CD4-positive, alpha-beta T cell treated with Interleukin-6 for 4 hours (primary cell): ENCODE results near the gene LRRC4.

Experiments
- DNase-seq: peaks from one replicate; pipeline ENCODE4 v3.0.0-alpha.2; 2020; ENCODE audit warnings: mixed read lengths

Gene LRRC4

GRCh38 chr7:128029405-128029995, 1.7 kb downstream of the LRRC4 start:
- DNase-seq: no peak

- DNase-seq: no peak
Measured at GRCh38 chr7:128027485-128027980, 3.7 kb downstream of the LRRC4 start.

DNA sequence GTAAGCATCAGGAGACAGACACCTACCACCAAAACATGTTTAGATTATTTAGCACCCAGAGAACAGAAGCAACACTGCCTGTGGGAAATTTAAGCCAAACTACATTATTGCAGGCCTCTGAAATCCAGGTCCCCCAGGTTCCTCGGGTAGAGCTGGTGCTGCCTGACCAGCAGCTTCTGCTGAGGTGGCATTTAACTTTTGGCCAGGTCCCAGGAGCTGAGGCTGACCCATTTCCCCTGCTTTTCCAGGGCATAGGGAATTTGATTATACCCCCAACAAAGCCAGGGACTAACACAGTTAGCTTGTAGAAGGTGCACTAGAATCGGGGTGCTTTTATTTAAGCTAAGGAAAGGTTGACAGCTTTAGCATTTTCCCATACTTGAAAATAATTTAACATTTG, 4.7 kb downstream of the LRRC4 start:
- no peak for DNase-seq

DNA sequence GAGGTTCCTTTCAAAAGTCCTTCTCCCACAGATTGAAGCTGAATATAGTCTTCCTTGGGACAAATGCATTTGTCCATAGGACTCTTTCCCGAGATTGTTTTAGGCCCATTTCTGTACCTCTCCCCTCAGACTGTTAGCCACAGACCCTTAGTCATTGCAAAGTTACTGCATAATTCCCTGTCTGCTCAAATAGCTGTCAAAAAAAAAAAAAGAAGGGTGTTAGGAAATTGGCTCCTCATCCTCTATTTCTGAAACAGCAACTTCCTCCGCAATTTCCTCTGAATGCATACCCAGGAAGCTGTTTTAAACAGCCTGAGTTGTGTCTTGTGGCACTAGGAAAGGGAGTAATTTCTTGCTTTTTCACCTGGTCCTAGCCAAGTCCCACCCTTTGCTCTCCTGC, 5.4 kb downstream of the LRRC4 start:
- no peak for DNase-seq

DNA sequence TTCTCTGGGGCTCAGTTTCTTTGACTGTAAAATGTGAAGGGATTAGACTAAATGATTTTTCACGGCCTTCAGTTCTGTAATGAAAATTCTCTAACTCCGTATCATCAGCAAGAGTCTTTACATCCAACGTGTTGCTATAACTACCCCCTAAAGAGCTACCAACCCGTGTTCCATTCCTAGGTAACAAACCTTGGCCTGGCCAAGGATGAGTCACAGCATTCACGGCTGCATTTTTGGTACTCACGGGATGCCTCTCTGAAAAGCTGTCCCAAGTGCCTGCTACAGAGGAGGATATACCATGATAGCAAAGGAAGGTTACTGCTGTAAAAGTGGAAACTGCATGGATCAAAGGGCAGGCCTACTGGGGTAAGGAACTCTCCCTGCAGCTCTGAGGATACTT, 5.9 kb downstream of the LRRC4 start:
- no peak for DNase-seq

- no peak for DNase-seq
Measured at GRCh38 chr7:128024151-128024550, 7.1 kb downstream of the LRRC4 start.

GRCh38 chr7:128022631-128023532, 8.4 kb downstream of the LRRC4 start:
- DNase-seq: no peak

- no peak for DNase-seq
Measured at GRCh38 chr7:128021366-128021765, 9.9 kb downstream of the LRRC4 start.

DNA sequence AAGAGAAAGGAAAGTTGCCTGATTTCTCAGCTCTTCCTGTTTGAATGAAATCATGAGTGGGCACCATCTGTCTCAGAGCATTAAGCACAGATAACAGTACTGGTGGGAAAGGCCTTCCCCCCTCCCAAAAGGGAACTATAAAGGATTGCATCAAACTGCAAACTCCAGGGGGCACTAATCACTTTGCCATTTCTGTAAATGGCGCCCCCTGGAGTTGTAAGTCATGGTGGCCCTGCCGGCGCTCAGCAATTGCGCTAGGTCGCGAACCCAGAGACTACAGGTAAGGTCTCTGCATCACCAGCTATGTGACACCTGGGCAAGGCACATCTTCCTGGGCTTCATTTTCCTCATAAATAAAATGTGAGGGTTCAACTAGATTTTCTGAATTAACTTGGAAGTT, 11.1 kb downstream of the LRRC4 start:
- no peak for DNase-seq

GRCh38 chr7:128019288-128019687, 11.9 kb downstream of the LRRC4 start:
- no peak for DNase-seq

- no peak for DNase-seq
Measured at GRCh38 chr7:128017862-128018845, 13.1 kb downstream of the LRRC4 start.

DNA sequence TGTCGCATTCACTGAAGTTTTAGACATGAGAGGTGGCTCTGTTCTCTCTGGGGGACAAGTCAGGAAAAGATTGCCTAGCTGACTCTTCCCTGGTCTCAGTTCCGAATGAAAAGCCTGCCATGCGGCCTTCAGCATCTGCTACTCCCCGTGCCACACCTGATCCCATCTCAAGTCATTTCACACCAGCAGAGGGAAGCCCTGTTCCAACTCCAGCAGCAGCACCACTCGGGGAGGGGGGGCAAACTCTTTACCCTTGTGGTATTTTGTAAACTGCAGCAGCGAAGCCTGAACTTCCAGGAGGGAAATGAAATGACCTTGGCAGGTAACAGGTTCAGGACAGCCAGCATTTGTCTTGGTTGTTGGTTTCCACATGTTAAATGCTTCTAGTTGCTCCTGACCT, 13.8 kb downstream of the LRRC4 start:
- no peak for DNase-seq

- DNase-seq: no peak
Measured at GRCh38 chr7:128014811-128015210, 16.4 kb downstream of the LRRC4 start.

- no peak for DNase-seq
Measured at GRCh38 chr7:128011131-128011661, 20.0 kb downstream of the LRRC4 start.

- DNase-seq: no peak
Measured at GRCh38 chr7:128010391-128011127, 20.7 kb downstream of the LRRC4 start.

DNA sequence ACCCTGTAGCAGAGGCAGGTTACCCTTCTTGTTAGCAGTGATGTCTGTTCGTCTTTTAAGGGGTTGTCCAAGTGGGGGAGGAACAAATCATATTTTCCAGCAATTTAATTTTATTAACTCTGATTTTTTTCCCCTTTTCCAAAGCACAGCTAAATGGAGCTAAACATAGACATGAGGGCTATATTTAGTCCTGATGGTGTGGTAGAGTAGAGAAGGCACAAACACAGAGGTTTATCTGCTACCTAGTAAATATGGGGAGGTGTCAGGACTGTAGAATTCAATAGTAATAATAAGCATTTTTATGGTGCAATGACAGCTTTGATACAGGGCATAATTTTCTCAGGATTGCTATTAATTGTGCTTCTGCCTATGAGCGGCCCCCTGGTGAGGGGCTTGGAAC, 22.5 kb downstream of the LRRC4 start:
- DNase-seq: no peak

DNA sequence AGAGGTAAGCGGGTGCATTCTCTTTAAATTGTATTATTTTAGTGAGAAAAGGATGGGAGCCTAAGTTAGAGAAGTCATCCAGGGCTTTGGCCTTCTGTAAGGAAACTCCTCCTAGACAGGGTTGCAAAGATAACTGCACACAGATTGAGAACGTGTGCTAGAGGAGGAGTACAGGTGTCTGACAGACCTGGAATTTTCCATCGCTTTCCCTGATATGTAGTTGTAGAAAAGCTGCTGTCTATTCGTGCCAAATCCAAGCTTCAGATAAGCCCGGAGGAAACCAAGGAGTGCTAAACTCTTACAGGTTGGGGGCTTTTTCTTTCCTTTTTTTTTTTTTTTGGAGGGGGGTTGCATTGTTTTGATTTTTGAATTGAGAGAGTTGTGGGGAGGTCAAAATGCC, 23.1 kb downstream of the LRRC4 start:
- DNase-seq: no peak

GRCh38 chr7:128007303-128007680, 23.9 kb downstream of the LRRC4 start:
- no peak for DNase-seq

GRCh38 chr7:128006550-128007302, 24.5 kb downstream of the LRRC4 start:
- no peak for DNase-seq

DNA sequence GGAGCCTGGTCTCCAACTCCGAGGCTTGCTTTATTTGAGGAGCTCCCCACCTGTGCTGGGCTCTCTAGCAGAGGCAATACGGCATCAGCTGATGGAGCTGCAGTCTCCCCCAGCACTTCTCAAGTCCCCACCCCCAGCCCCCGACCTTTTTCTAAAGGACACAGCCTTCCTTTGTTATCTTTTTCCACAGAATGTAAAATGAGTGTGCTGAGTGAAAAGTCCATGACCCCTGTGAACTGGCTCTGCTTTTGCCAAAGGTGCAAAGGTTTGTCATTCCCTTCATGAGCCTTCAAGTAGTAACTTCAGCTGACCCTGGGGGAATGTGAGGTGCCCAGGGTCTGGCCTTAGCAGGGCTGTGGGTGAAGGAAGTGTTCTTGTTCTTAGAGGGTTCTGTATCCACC, 25.5 kb downstream of the LRRC4 start:
- no peak for DNase-seq

- no peak for DNase-seq
Measured at GRCh38 chr7:128005117-128005516, 26.1 kb downstream of the LRRC4 start.
